Measurements from ENCODE around the gene PRKRIP1. TPM values are rescaled to one million over a fixed set of nuclear protein-coding genes. Genes with fewer than 3 reads are reported as not detected.
"Not testable (repeated sequence)": the region's sequence is repeated elsewhere in the genome, so short reads cannot be mapped to it uniquely, and the experiment has no call there.

The PRKRIP1 gene
- total and polyA plus RNA-seq, 5 donors from 2014 or later = 12.3 to 47.7 (median 15.4) TPM

GRCh38 chr7:102404862-102405188 is 8.7 kb downstream of the PRKRIP1 start:
- not testable (repeated sequence) for H3K27me3 ChIP-seq (ENCODE audit: control insufficient read depth, insufficient read depth, low read length); H3K27me3 Mint-ChIP-seq; H3K9me3 Mint-ChIP-seq; DNase-seq; ATAC-seq (ENCODE audit: low read depth in 2 of 2); H3K27ac ChIP-seq (ENCODE audit: insufficient read depth, low read length, poor library complexity, severe bottlenecking); H3K4me3 ChIP-seq (ENCODE audit: low read depth, low read length); H3K27ac Mint-ChIP-seq; H3K9me3 ChIP-seq (ENCODE audit: control insufficient read depth in 2 of 2, low read length in 2 of 2); H3K4me1 ChIP-seq (ENCODE audit: control insufficient read depth, insufficient read depth, low read length, poor library complexity, severe bottlenecking)
- Mint-ChIP-seq H3K4me3 (peak overlapping the region in 1 of 4 donors; percentile 74), H3K4me1 (peaks cover 6 to 11% (median 8%) of the 10 kb centered on the region in 4 donors), H3K36me3 (peaks cover 46% of the 10 kb centered on the region)
- H3K36me3 ChIP-seq (ENCODE audit: control insufficient read depth, insufficient read depth, low read length) = peaks cover 85% of the 10 kb centered on the region

DNA sequence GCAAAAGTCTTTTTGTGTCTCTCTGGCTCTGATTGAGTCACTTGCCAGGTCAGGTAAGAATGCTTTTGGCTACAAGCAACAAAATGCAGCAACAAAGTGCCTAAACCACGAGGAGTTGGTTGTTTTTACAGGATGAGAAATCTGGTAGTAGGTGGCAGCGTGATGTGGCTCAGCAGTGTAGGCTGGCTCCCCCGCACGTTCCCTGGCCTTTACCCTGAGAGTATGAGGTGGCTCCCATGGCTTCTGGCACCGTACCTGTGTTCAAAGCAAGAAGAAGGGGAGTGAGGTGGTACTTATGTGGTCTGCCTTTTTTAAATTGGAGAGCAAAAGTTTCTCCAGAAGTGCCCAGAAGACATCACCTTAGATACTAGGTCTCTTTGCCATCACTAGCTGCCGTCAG is 11.7 kb downstream of the PRKRIP1 start:
- no peak for DNase-seq
- H3K27me3 Mint-ChIP-seq = no peaks in the 10 kb centered on the region
- Histone ChIP-seq H3K4me3 (ENCODE audit: low read depth, low read length) (no peak overlapping the region), H3K9me3 (ENCODE audit: control insufficient read depth in 2 of 2, low read length in 2 of 2) (peaks cover 0 to 3% of the 10 kb centered on the region in 2 experiments), H3K27ac (ENCODE audit: insufficient read depth, low read length, poor library complexity, severe bottlenecking) (no peak overlapping the region), H3K36me3 (ENCODE audit: control insufficient read depth, insufficient read depth, low read length) (peaks cover 78% of the 10 kb centered on the region), H3K27me3 (ENCODE audit: control insufficient read depth, insufficient read depth, low read length) (no peaks in the 10 kb centered on the region), H3K4me1 (ENCODE audit: control insufficient read depth, insufficient read depth, low read length, poor library complexity, severe bottlenecking) (no peaks in the 10 kb centered on the region)
- no peak overlapping the region for H3K27ac Mint-ChIP-seq
- H3K4me1 Mint-ChIP-seq = peaks cover 0 to 13% (median 9%) of the 10 kb centered on the region in 4 donors
- peaks cover 52% of the 10 kb centered on the region for H3K36me3 Mint-ChIP-seq
- no peak for ATAC-seq (ENCODE audit: low read depth in 2 of 2)
- H3K4me3 Mint-ChIP-seq = no peak overlapping the region
- no peaks in the 10 kb centered on the region for H3K9me3 Mint-ChIP-seq

- H3K27ac Mint-ChIP-seq; H3K9me3 Mint-ChIP-seq; DNase-seq; H3K9me3 ChIP-seq (ENCODE audit: control insufficient read depth in 2 of 2, low read length in 2 of 2); ATAC-seq (ENCODE audit: low read depth in 2 of 2); H3K4me3 ChIP-seq (ENCODE audit: low read depth, low read length); H3K4me3 Mint-ChIP-seq; H3K27ac ChIP-seq (ENCODE audit: insufficient read depth, low read length, poor library complexity, severe bottlenecking); H3K4me1 ChIP-seq (ENCODE audit: control insufficient read depth, insufficient read depth, low read length, poor library complexity, severe bottlenecking); H3K27me3 Mint-ChIP-seq; H3K27me3 ChIP-seq (ENCODE audit: control insufficient read depth, insufficient read depth, low read length): not testable (repeated sequence)
- H3K36me3 ChIP-seq (ENCODE audit: control insufficient read depth, insufficient read depth, low read length) = peaks cover 77% of the 10 kb centered on the region
- Mint-ChIP-seq H3K36me3 (peaks cover 47% of the 10 kb centered on the region), H3K4me1 (peaks cover 0 to 18% (median 10%) of the 10 kb centered on the region in 4 donors)
Measured at GRCh38 chr7:102408530-102408929, 12.4 kb downstream of the PRKRIP1 start.

GRCh38 chr7:102409340-102409739 is 13.2 kb downstream of the PRKRIP1 start:
- no peak overlapping the region for H3K4me3 Mint-ChIP-seq
- Histone ChIP-seq H3K27ac (ENCODE audit: insufficient read depth, low read length, poor library complexity, severe bottlenecking) (no peak overlapping the region), H3K36me3 (ENCODE audit: control insufficient read depth, insufficient read depth, low read length) (peaks cover 72% of the 10 kb centered on the region), H3K27me3 (ENCODE audit: control insufficient read depth, insufficient read depth, low read length) (no peaks in the 10 kb centered on the region), H3K9me3 (ENCODE audit: control insufficient read depth in 2 of 2, low read length in 2 of 2) (peaks cover 0 to 3% of the 10 kb centered on the region in 2 experiments), H3K4me1 (ENCODE audit: control insufficient read depth, insufficient read depth, low read length, poor library complexity, severe bottlenecking) (peaks cover under 1% of the 10 kb centered on the region), H3K4me3 (ENCODE audit: low read depth, low read length) (no peak overlapping the region)
- H3K4me1 Mint-ChIP-seq = peaks cover 0 to 24% (median 12%) of the 10 kb centered on the region in 4 donors
- H3K36me3 Mint-ChIP-seq = peaks cover 40% of the 10 kb centered on the region
- ATAC-seq (ENCODE audit: low read depth in 2 of 2) (no peak), DNase-seq (no peak)
- H3K9me3 Mint-ChIP-seq = no peaks in the 10 kb centered on the region
- H3K27ac Mint-ChIP-seq = no peak overlapping the region
- H3K27me3 Mint-ChIP-seq = no peaks in the 10 kb centered on the region

DNA sequence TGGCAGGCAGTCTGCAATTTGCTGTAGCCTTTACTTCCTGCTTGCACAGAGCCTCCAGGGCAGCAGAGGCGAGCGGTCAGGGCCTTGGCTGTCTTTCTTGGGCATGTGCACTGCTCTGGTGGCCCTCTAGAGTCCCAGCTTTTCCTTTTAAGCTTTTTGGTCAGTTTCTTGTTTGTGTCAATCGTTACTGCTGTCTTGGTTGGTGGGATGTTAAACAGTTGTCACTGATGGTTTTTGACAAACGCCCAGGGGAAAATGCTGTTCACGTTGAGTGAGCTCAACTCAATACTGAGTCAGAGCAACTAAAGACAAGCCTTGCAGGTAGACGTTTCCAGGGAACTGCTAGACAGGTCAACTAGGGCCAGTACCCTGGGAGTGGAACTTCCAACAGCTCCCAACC is 14.0 kb downstream of the PRKRIP1 start:
- H3K27ac ChIP-seq (ENCODE audit: insufficient read depth, low read length, poor library complexity, severe bottlenecking) = no peak overlapping the region
- ATAC-seq (ENCODE audit: low read depth in 2 of 2) = no peak
- H3K27ac Mint-ChIP-seq = peak overlapping the region in 1 of 3 donors; percentile 48

GRCh38 chr7:102410918-102411317 is 14.8 kb downstream of the PRKRIP1 start:
- H3K4me1 Mint-ChIP-seq = peaks cover 8 to 33% (median 19%) of the 10 kb centered on the region in 4 donors
- DNase-seq (no peak), ATAC-seq (ENCODE audit: low read depth in 2 of 2) (no peak)
- H3K27me3 Mint-ChIP-seq = no peaks in the 10 kb centered on the region
- H3K27ac Mint-ChIP-seq = peak overlapping the region in 1 of 3 donors; percentile 48
- peak overlapping the region in 1 of 4 donors; percentile 15 for H3K4me3 Mint-ChIP-seq
- Histone ChIP-seq H3K4me3 (ENCODE audit: low read depth, low read length) (no peak overlapping the region), H3K27me3 (ENCODE audit: control insufficient read depth, insufficient read depth, low read length) (no peaks in the 10 kb centered on the region), H3K4me1 (ENCODE audit: control insufficient read depth, insufficient read depth, low read length, poor library complexity, severe bottlenecking) (peaks cover 15% of the 10 kb centered on the region), H3K9me3 (ENCODE audit: control insufficient read depth in 2 of 2, low read length in 2 of 2) (peaks cover 0 to 3% of the 10 kb centered on the region in 2 experiments), H3K36me3 (ENCODE audit: control insufficient read depth, insufficient read depth, low read length) (peaks cover 62% of the 10 kb centered on the region), H3K27ac (ENCODE audit: insufficient read depth, low read length, poor library complexity, severe bottlenecking) (no peak overlapping the region)
- peaks cover 34% of the 10 kb centered on the region for H3K36me3 Mint-ChIP-seq
- H3K9me3 Mint-ChIP-seq = peaks cover 0 to 2% (median 0%) of the 10 kb centered on the region in 7 donors

More for the DNA sequence above, 14.0 kb downstream of the PRKRIP1 start:
- Histone ChIP-seq H3K4me1 (ENCODE audit: control insufficient read depth, insufficient read depth, low read length, poor library complexity, severe bottlenecking) (peaks cover 8% of the 10 kb centered on the region), H3K9me3 (ENCODE audit: control insufficient read depth in 2 of 2, low read length in 2 of 2) (peaks cover 0 to 3% of the 10 kb centered on the region in 2 experiments), H3K4me3 (ENCODE audit: low read depth, low read length) (no peak overlapping the region), H3K27me3 (ENCODE audit: control insufficient read depth, insufficient read depth, low read length) (no peaks in the 10 kb centered on the region), H3K36me3 (ENCODE audit: control insufficient read depth, insufficient read depth, low read length) (peaks cover 69% of the 10 kb centered on the region)
- Mint-ChIP-seq H3K4me1 (peaks cover 0 to 25% (median 12%) of the 10 kb centered on the region in 4 donors), H3K36me3 (peaks cover 38% of the 10 kb centered on the region), H3K9me3 (no peaks in the 10 kb centered on the region), H3K4me3 (no peak overlapping the region), H3K27me3 (no peaks in the 10 kb centered on the region)
- no peak for DNase-seq

- H3K9me3 Mint-ChIP-seq = peaks cover 0 to 2% (median 0%) of the 10 kb centered on the region in 7 donors
- H3K4me1 ChIP-seq (ENCODE audit: control insufficient read depth, insufficient read depth, low read length, poor library complexity, severe bottlenecking) = peaks cover 32% of the 10 kb centered on the region
- H3K27me3 Mint-ChIP-seq = no peaks in the 10 kb centered on the region
- peak overlapping the region in 2 of 3 donors; percentile 35 to 51 for H3K27ac Mint-ChIP-seq
- DNase-seq (peak; percentile 19 to 59 (median 42)), ATAC-seq (ENCODE audit: low read depth in 2 of 2) (no peak)
- H3K27ac ChIP-seq (ENCODE audit: insufficient read depth, low read length, poor library complexity, severe bottlenecking) = no peak overlapping the region
- H3K36me3 Mint-ChIP-seq = peaks cover 33% of the 10 kb centered on the region
- peaks cover 19 to 47% (median 33%) of the 10 kb centered on the region in 4 donors for H3K4me1 Mint-ChIP-seq
- H3K27me3 ChIP-seq (ENCODE audit: control insufficient read depth, insufficient read depth, low read length) = no peaks in the 10 kb centered on the region
- no peak overlapping the region for H3K4me3 ChIP-seq (ENCODE audit: low read depth, low read length)
- peaks cover 0 to 3% of the 10 kb centered on the region in 2 experiments for H3K9me3 ChIP-seq (ENCODE audit: control insufficient read depth in 2 of 2, low read length in 2 of 2)
- no peak overlapping the region for H3K4me3 Mint-ChIP-seq
- peaks cover 45% of the 10 kb centered on the region for H3K36me3 ChIP-seq (ENCODE audit: control insufficient read depth, insufficient read depth, low read length)
Measured at GRCh38 chr7:102412548-102412947, 16.4 kb downstream of the PRKRIP1 start.

GRCh38 chr7:102413091-102413490 is 16.9 kb downstream of the PRKRIP1 start:
- peaks cover 0 to 3% of the 10 kb centered on the region in 2 experiments for H3K9me3 ChIP-seq (ENCODE audit: control insufficient read depth in 2 of 2, low read length in 2 of 2)
- H3K27me3 ChIP-seq (ENCODE audit: control insufficient read depth, insufficient read depth, low read length) = no peaks in the 10 kb centered on the region
- peaks cover 35% of the 10 kb centered on the region for H3K4me1 ChIP-seq (ENCODE audit: control insufficient read depth, insufficient read depth, low read length, poor library complexity, severe bottlenecking)
- no peak overlapping the region for H3K4me3 Mint-ChIP-seq
- peak overlapping the region; percentile 1 for H3K27ac ChIP-seq (ENCODE audit: insufficient read depth, low read length, poor library complexity, severe bottlenecking)
- H3K36me3 ChIP-seq (ENCODE audit: control insufficient read depth, insufficient read depth, low read length) = peaks cover 40% of the 10 kb centered on the region
- H3K9me3 Mint-ChIP-seq = peaks cover 0 to 2% (median 0%) of the 10 kb centered on the region in 7 donors
- peaks cover 19 to 47% (median 35%) of the 10 kb centered on the region in 4 donors for H3K4me1 Mint-ChIP-seq
- no peak overlapping the region for H3K4me3 ChIP-seq (ENCODE audit: low read depth, low read length)
- H3K27ac Mint-ChIP-seq = peak overlapping the region in 2 of 3 donors; percentile 35 to 51
- H3K27me3 Mint-ChIP-seq = no peaks in the 10 kb centered on the region
- ATAC-seq (ENCODE audit: low read depth in 2 of 2) = no peak
- peaks cover 27% of the 10 kb centered on the region for H3K36me3 Mint-ChIP-seq
- no peak for DNase-seq
